NCI-H1417 (cell line): ENCODE data around the gene RAD23B.
"Not testable (repeated sequence)": the region's sequence is repeated elsewhere in the genome, so short reads cannot be mapped to it uniquely, and the experiment has no call there.

Experiments used
- DNase-seq, 3 experiments: peaks; one replicate each; lab custom pipeline; 2025; lab: John Stamatoyannopoulos, UW

RAD23B gene

DNA sequence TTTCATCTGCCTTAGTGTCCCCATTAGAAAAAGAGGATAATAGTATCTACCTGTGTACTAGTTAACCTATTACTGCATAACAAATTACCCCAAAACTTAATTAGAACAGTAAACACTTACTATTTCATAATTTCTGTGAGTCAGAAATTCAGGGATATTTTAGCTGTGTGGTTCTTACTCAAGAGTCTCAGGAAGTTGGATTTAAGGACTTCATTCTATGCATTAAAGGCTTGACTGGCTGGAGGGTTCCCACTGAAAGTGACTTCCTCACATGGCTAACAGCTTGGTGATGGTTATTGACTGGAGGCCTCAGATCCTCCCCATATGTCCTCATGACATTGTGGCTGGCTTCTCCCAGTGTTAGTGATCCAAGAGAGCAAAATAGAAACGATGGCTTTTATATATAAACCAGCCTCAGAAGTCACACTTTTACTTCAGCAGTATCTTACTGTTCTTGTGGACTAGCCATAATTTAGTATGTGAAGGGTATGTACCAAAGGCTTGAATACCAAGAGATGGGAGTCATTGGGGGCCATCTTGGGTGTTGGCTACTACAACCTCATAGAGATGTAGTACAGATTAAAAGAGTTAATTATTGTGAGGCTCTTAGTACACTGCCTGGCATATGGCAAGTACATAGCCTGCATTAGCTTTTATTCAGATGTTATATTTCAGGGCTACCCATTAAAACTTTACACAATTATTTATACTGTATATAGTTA, 9.9 kb downstream of the RAD23B start:
- DNase-seq = no peak

DNA sequence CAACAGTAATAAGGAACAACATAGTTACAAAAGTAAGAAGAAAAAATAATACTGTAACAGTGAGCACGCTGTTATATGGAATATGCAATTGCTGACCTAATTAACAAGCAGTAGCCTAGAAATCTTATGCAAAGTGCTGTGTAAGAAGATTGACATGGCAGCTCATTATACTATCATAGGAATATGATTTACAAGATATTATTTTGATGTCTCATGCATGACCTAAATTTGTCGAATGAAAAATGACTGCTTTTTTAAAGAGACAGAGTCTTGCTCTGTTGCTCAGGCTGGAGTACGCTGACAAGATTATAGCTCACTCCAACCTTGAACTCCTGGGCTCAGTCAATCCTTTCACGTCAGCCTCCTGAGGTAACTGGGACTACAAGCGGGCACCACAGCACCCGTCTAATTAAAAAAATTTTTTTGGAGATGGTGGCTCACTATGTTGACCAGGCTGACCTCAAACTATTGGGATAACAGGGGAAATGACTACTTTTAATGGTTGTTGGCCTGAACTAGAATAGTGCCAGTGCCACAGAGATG, 10.5 kb downstream of the RAD23B start:
- DNase-seq = no peak

DNA sequence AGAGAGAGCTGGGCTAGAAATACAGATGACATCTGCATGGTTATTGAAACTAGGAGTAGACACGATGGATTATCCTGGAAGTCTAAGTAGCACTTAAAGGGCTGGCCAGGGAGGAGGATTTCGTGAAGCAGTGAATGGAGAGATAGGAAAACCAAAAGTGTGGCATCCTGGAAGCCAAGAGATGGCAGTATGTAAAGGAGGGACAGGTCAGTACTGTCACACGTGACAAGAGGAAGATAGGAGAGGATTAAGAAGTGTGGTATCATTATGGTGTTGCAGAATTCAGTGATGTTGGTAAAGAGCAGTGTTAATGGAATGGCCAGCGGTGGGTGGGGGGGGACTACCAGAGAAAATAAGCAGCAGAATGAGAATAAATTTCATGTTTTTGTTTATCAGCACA, 11.7 kb downstream of the RAD23B start:
- no peak for DNase-seq

DNA sequence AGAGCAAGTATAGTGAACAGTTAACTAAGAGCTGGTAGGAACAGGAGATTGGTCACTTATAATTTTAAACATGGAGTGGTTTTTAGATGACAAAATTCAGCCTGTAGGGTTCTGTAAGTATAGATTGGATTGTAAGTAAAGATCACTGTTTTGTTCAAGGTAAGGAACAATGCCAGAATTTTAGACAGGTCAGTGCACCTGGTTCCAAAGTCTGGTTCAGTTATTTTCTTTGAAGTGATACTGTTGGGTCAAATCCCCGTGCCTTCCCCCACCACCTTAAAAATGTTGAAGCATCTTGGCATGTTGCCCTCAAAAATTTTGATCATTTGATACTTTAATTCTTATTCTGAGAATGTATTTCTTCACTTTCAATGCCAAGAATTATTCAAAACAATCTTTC, 12.9 kb downstream of the RAD23B start:
- DNase-seq = no peak

DNA sequence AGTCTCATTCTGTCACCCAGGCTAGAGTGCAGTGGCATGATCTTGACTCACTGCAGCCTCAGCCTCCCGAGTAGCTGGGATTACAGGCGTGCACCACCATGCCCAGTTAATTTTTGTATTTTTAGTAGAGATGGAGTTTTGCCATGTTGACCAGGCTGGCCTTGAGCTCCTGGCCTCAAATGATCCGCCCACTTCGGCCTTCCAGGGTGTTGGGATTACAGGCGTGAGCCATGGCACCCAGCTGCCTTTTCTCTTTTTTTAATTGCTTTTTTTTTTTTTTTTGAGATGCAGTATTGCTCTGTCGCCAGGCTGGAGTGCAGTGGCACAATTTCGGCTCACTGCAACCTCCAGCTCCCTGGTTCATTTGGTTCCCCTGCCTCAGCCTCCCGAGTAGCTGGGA, 13.5 kb downstream of the RAD23B start:
- DNase-seq = not testable (repeated sequence)

DNA sequence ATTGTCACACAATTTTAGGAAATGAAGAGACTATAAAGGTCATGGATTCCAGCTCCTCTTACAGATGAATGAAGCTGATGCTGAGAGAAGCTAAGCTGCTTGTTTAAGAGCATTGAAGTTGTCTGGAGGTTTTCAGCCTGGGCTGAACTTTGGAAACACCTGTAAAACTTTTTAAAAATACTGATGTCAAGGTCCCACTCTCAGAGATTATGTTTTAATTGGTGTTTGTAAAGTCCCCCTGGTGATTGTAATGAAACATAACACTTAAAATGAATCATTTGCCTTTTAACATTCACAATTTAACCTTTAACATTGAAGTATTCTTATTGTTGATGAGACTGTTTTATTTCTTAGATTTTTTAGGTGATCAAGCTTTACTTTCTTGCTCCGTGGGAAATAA, 16.4 kb downstream of the RAD23B start:
- DNase-seq = no peak

DNA sequence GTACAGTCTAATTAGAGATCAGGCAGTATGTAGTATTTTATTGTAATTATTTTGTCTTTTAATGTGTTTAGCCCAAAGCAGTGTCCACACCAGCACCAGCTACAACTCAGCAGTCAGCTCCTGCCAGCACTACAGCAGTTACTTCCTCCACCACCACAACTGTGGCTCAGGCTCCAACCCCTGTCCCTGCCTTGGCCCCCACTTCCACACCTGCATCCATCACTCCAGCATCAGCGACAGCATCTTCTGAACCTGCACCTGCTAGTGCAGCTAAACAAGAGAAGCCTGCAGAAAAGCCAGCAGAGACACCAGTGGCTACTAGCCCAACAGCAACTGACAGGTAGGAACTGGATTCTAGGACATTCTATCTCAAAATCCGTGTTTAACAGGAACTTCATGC, 23.2 kb downstream of the RAD23B start:
- no peak for DNase-seq

DNA sequence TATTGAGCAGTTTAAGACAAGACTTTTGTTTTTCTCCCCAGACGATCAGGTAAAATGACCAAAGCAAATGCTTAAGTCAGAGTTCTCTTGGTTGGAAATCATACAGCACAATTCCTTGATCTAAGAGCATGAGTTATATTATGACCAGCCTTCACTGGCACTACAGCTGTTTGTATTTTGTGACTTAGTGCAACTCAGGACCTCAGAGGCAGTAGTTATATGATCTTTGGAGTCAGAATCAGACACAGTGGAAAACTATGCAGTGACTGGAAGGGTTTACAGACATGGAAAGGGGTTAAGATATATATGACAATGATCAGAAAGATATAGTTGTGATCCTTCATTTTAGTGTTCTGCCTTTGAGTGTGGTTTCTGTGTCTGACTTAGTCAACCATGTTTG, 24.3 kb downstream of the RAD23B start:
- no peak for DNase-seq

DNA sequence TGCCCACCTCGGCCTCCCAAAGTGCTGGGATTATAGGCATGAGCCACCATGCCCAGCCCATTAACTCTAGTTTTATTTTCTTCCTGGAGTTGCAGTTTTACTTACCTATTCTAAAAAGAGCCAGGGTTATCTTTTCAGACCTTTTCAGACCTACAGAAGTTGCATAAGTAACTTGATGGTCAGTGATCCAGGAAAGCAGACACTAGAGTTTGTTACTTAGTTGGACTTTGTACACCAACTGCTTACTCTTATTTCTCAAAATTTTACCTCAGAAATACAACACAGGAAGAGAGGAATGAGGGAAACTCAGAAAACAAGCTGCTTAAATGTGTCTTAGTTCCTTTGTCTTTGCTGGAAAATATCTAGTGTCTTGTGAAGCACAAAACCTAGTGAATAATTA, 25.4 kb downstream of the RAD23B start:
- DNase-seq = no peak

DNA sequence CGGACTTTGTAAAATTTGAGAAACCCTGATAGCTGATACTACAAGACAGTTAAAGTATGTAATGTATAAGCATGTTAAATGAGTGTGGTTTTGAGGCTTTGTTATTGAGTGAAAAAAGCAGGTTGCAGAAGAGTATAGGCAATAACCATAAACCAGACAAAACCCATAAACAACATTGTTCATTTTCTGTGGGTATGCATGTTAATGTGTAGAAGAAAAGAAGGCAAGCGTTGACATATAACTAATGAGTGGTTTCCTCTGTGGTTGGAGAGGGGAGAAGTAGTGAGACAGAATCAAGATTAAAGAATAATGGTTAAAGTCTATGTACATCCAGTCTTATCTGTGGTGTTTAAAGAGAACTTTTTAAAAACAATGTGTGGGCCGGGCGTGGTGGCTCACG, 26.2 kb downstream of the RAD23B start:
- DNase-seq = no peak

DNA sequence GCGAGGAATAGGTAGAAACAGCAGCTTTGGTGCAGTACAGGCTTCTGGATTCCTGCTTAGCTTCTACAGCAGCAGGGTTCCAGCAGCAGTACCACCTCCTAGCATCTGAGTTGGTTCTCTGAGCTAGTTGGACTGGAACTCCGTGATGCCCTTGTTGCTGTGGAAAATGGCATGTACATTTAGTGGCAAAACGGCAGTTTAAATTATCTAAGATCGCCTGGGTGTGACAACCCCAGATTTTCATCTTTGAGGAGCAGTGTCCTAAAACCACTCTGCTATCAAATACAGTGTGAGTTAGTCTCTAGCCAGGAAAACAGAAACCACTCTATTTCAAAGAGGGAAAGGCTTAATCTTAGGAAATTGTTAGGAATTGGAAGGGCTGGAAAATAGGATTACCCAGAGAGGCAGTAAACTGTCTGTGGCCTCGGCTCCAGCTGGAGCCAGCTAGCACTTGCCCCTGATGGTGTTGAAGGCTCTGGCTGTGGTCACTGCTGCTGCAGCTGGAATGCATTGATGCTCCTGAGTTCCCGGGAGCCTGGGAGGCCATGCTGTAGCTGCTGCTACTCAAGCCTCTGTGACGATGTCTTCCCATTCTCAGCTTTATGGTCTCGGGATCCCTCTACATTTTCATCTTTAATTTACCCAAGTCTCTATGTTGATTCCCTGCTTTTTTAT, 29.4 kb downstream of the RAD23B start:
- no peak for DNase-seq

DNA sequence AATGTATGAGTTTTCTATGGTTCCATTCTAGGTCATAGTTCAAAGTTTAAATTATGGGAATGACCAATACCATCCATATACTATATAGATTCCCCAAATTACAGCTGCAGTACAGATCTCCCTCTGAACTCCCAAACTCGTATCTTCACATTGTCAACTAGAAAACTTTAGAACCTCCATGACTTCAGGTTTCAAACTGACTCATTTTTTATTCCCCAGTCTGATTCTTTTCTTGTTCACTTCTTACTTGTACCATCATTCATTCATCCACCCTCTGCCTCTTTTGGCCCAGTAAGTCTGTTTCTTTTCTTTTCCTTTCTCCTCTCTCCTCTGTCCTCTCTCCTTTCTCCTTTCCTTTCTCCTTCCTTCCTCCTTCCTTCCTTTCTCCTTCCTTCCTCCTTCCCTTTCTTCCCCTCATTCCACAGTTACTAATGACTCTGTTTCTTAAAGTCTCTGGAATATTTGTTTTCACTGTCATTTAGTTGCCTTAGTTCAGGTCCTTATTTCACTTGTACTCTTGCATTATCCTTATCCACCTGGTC, 30.5 kb downstream of the RAD23B start:
- no peak for DNase-seq

DNA sequence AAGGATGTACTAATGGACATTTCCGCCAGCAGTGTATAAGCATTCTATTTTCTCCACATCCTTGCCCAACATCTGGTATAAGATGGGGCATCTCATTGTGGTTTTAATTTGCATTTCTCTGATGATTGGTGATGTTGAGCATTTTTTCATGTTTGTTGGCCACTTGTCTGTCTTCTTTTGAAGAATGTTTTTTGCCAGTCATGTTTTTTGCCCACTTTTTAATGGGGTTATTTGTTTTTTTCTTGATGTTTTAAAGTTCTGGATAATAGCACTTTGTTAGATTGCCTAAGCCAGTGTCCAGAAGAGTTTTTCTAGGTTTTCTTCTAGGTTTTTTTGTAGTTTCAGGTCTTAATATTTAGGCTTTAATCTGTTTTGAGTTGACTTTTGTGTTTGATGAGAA, 31.7 kb downstream of the RAD23B start:
- no peak for DNase-seq

DNA sequence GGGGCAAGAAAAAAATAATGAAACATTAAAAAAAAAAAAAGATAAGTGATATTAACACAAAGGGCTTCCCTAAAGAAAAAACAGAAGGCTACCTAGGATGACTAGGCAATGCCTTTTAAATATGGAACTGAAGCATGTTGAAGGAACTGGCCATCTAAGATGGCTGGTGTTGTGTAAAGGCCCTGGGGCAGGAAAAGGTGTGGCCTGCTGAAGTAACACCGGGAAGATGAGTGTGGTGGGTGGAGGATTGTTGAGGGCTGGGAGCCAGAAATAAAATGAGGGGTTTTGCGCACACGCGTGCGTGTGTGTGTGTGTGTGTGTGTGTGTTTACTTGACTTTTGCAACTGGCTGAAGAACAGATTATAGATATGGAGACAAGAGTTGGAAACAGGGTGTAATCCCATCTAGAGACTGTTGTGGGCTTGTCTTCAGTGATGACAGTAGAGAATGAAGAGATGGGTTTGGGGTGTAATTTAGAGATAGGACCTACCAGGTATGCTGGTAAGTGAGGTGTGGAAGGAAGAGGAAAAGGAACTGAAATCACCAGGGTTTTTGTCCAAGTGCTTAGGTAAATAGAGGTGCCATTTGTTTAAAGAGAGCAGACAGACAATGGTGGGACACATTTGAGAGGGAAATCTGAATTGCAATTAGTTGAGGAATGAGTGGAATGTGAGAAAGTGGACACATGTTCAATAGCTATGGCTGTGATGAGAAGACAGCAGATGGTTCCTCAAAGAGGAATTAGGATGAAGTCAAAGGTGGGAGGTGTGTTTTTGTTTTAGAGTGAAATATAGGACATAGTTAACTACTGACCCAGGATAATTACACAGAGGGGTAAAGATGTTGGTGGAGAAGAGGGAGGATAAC, 33.9 kb downstream of the RAD23B start:
- no peak for DNase-seq

DNA sequence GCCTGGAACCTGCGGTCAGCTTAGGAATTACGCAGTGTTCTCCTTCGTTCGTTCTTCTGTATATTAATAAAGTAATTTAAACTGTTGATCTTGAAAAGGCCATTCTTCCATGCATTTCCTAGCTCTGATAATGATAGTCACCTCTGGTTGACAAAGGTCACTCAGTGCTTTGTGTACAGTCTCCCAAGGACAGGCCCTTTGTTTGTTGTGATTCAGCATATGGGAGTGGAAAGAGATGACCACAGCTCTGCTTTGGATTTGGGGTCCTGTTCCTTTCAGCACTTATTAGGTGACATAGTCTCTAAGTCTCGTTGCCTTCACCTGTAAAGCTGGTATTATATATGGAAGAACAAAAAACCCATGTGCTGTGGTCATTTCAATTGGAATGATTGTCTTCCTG, 39.6 kb downstream of the RAD23B start:
- DNase-seq = no peak

DNA sequence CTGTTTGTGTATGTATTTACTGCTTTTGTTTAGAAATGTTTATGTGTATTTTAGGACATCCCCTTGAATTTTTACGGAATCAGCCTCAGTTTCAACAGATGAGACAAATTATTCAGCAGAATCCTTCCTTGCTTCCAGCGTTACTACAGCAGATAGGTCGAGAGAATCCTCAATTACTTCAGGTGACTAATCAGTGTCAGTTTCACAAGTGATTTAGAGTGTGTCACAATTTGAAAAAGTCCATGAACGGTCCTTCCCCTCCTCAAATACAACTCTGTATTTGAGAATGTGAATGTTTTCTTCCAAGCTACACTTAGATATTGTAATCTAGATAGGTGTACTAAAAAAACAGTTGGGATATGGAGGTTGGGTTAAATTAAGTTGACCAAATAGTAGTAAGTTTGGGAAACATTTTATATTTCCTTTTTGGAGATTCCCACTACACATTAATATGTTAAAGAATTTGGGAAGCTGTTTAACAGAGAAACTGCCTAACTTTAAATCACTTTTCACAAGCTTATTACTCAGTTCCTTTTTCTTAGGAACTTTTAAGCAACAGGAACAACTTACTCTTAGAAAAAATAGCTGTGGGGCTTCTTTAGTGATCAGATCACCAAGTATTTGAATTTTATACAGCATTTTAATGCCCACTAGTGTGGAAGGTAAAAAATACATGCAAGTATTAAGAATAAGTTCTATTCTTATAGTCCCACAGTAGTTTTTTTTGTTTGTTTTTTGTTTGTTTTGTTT, 40.9 kb downstream of the RAD23B start:
- no peak for DNase-seq

DNA sequence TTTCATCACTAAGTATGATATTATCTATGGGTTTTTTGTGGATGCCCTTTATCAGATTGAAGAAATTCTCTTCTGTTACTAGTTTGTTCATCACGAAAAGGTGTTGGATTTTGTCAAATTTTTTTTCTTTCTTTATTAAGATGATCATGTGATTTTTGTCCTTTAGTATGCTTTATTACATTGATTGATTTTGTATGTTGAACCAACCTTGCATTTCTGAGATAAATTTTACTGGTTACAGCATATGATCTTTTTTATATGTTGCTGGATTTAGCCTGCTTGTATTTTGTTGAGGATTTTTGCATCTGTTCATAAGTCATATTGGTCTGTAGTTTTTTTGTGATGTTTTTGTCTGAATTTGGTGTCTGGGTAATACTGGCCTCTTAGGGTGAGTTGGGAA, 42.8 kb downstream of the RAD23B start:
- no peak for DNase-seq

DNA sequence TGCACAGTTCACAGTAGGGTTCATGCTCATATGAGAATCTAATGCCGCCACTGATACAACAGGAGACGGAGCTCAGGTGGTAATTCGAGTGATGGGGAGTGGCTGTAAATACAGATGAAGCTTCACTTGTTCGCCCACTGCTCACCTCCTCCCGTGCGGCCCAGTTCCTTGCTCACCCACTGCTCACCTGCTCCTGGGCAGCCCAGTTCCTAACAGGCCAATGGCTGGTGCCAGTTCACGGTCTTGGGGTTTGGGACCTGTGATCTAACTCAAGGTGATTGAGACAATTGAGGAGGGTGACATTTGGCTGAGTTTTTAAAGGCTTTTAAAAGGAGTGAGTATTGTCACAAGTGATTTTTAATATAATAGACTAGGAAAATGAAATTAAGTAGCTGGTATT, 45.4 kb downstream of the RAD23B start:
- DNase-seq = no peak

DNA sequence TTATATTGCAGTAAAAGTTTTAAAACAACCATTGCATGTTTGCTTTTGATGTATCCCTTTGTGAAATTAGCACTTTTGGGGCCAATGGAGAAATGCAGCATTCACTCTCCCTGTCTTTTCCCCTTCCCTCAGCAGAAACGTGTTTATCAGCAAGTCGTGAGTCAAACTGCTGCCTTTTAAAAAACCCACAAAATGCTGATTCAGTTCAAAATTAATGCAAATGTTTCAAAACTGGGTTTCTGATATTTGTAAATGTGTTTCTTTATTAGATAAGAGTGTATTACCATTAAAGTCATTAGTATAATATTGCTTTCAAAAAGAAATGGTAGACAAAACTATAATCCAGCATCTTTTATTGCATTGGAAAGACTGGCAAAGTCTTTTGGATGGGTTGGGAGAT, 47.3 kb downstream of the RAD23B start:
- no peak for DNase-seq

DNA sequence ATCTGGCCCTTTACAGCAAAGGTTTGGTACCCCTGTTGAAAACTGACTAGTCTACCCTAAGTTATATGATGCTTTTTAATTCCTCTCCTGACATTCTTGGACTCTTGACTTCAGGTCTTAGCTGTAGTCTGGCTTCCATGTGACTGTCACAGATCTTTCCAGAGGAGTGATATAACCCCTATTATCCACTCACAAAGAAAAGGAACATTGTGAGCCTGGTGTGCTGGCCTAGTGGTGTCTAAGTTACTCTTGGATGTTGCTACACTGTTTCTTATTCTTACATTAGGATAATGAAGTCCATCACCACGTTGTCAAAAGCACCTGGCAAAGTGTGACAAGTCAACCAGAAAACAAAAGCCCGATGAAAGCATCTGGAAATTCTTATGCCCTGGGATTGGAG, 49.8 kb downstream of the RAD23B start:
- DNase-seq = no peak

DNA sequence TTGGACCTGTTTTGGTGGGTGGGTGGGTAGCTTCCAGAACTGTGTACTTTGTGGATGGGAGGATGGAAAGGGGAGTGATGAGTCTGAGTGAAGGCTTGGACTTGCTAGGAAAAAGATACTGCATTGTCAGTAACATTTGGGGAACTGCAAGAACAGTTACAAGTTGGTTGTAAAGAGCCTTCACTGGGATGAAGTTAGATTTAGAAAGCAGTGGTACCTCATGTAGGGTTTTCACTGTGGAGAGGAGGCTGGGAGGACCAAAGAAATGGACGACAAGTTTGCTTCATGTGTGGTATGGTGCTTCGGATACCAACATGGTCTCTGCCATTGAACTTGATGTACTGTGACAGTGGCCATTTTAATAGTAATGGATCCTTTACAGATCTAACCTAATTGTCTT, 50.3 kb downstream of the RAD23B start:
- DNase-seq = no peak
